OCI-LY1 (cell line): ENCODE data around the gene SYDE2.

Experiments
- H2AFZ ChIP-seq: fragments of 200-600 bp; sonication (generic), shearing (Covaris generic); 2 replicates; pipeline ENCODE4 v1.6.0; 2014; ENCODE audit warnings: antibody characterized with exemption, mild to moderate bottlenecking, low read length
- H3F3A ChIP-seq: fragments of 200-600 bp; sonication (generic), shearing (Covaris generic); 2 replicates; pipeline ENCODE4 v1.6.0; 2014; ENCODE audit warnings: mild to moderate bottlenecking, antibody characterized with exemption, low read length, moderate library complexity; ENCODE audit not compliant: insufficient read depth
- H3K27ac ChIP-seq: fragments of 200-600 bp; sonication (generic); 2 replicates; pipeline ENCODE4 v1.5.1; 2014; ENCODE audit warnings: low read length, mixed run types, mild to moderate bottlenecking, low read depth; ENCODE audit not compliant: poor library complexity, severe bottlenecking
- H3K27me3 ChIP-seq: fragments of 200-600 bp; sonication (generic); 2 replicates; pipeline ENCODE4 v1.6.0; 2014; ENCODE audit warnings: antibody characterized with exemption, mild to moderate bottlenecking, low read length, moderate library complexity; ENCODE audit not compliant: insufficient read depth
- H3K36me3 ChIP-seq: fragments of 200-600 bp; sonication (generic); 2 replicates; pipeline ENCODE4 v1.6.1; 2014; ENCODE audit warnings: mild to moderate bottlenecking, antibody characterized with exemption, low read length, moderate library complexity, mixed read lengths; ENCODE audit not compliant: insufficient read depth
- H3K4me1 ChIP-seq: fragments of 200-600 bp; sonication (generic); 2 replicates; pipeline ENCODE4 v1.5.1; 2014; ENCODE audit warnings: mild to moderate bottlenecking, low read length, moderate library complexity; ENCODE audit not compliant: insufficient read depth, severe bottlenecking
- H3K4me2 ChIP-seq: fragments of 200-600 bp; sonication (generic), shearing (Covaris generic); 2 replicates; pipeline ENCODE4 v1.6.1; 2014; ENCODE audit warnings: low read length
- H3K4me3 ChIP-seq: fragments of 200-600 bp; sonication (generic); 2 replicates; pipeline ENCODE4 v1.5.1; 2014; ENCODE audit warnings: low read length, low read depth, mild to moderate bottlenecking, mixed read lengths; ENCODE audit not compliant: poor library complexity, severe bottlenecking
- H3K79me2 ChIP-seq: fragments of 200-600 bp; shearing (Covaris generic); 2 replicates; pipeline ENCODE4 v1.6.1; 2016; ENCODE audit warnings: mixed run types, low read length, mixed read lengths; ENCODE audit not compliant: insufficient read depth
- H3K9ac ChIP-seq: fragments of 200-600 bp; sonication (generic), shearing (Covaris generic); 2 replicates; pipeline ENCODE4 v1.6.1; 2014; ENCODE audit warnings: mild to moderate bottlenecking, low read length, mixed read lengths
- H3K9me2 ChIP-seq: fragments of 200-600 bp; sonication (generic), shearing (Covaris generic); 2 replicates; pipeline ENCODE4 v1.6.1; 2014; ENCODE audit warnings: low read depth, mild to moderate bottlenecking, low read length, mixed read lengths
- H3K9me3 ChIP-seq: fragments of 200-600 bp; shearing (Covaris generic); 2 replicates; pipeline ENCODE4 v1.6.1; 2014; ENCODE audit warnings: low read length, mixed read lengths
- H4K20me1 ChIP-seq: fragments of 200-600 bp; sonication (generic), shearing (Covaris generic); 2 replicates; pipeline ENCODE4 v1.6.0; 2016; ENCODE audit warnings: mild to moderate bottlenecking, low read length; ENCODE audit not compliant: insufficient read depth
- EZH2 ChIP-seq: fragments of 200-600 bp; sonication (generic), shearing (Covaris generic); IDR thresholded peaks from 2 replicates; pipeline ENCODE4 v1.8.0; 2017; ENCODE audit warnings: borderline replicate concordance, mixed run types, mild to moderate bottlenecking, antibody characterized with exemption, low read length, moderate library complexity, mixed read lengths
- TF ChIP-seq, protein P1 (sequence below): fragments of 200-600 bp; sonication (generic), shearing (Covaris generic); IDR thresholded peaks from 2 replicates; pipeline ENCODE4 v1.5.1; 2017; ENCODE audit warnings: mild to moderate bottlenecking, antibody characterized with exemption, low read length, moderate library complexity, mixed read lengths

Gene SYDE2

GRCh38 chr1:85220756-85221201, 20.0 kb upstream of the SYDE2 start:
- Histone ChIP-seq H3K9me3 (no peaks in the 10 kb centered on the region), H3K79me2 (no peaks in the 10 kb centered on the region), H3K9me2 (no peaks in the 10 kb centered on the region), H3K9ac (no peak overlapping the region), H3K27ac (no peak overlapping the region), H2AFZ (no peak overlapping the region), H3K4me2 (no peak overlapping the region), H3K36me3 (no peaks in the 10 kb centered on the region), H3K4me3 (no peak overlapping the region), H3K27me3 (no peaks in the 10 kb centered on the region), H4K20me1 (no peaks in the 10 kb centered on the region), H3K4me1 (no peaks in the 10 kb centered on the region), H3F3A (no peaks in the 10 kb centered on the region)
- TF ChIP-seq EZH2, result no peak
- TF ChIP-seq, protein P1, sequence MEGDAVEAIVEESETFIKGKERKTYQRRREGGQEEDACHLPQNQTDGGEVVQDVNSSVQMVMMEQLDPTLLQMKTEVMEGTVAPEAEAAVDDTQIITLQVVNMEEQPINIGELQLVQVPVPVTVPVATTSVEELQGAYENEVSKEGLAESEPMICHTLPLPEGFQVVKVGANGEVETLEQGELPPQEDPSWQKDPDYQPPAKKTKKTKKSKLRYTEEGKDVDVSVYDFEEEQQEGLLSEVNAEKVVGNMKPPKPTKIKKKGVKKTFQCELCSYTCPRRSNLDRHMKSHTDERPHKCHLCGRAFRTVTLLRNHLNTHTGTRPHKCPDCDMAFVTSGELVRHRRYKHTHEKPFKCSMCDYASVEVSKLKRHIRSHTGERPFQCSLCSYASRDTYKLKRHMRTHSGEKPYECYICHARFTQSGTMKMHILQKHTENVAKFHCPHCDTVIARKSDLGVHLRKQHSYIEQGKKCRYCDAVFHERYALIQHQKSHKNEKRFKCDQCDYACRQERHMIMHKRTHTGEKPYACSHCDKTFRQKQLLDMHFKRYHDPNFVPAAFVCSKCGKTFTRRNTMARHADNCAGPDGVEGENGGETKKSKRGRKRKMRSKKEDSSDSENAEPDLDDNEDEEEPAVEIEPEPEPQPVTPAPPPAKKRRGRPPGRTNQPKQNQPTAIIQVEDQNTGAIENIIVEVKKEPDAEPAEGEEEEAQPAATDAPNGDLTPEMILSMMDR, result no peak

- no peak for TF ChIP-seq EZH2
- TF ChIP-seq, protein P1, result no peak
- Histone ChIP-seq H3K9ac (no peak overlapping the region), H3K36me3 (no peaks in the 10 kb centered on the region), H2AFZ (no peak overlapping the region), H3K4me2 (no peak overlapping the region), H3F3A (no peaks in the 10 kb centered on the region), H4K20me1 (no peaks in the 10 kb centered on the region), H3K4me3 (no peak overlapping the region), H3K9me2 (no peaks in the 10 kb centered on the region), H3K27ac (no peak overlapping the region), H3K79me2 (no peaks in the 10 kb centered on the region), H3K4me1 (no peaks in the 10 kb centered on the region), H3K27me3 (no peaks in the 10 kb centered on the region), H3K9me3 (no peaks in the 10 kb centered on the region)
These were observed 19.2 kb upstream of the SYDE2 start for GRCh38 chr1:85219853-85220610.

DNA sequence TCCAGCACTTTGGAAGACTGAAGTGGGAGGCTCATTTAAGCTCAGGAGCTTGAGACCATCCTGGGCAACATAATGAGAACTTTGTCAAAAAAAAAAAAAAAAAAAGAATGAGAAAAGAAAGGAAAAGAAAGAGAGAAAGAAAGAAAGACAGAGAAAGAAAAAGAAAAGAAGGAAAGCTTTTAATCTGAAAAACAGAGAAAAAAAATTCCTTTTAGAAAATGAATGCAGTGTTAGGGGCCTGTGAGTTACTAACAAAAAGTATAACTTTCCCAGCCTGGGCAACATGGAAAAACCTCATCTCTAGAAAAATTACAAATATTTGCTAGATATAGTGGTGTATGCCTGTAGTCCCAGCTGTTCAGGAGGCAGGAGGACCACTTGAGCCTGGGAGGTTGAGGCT, 15.9 kb upstream of the SYDE2 start:
- Histone ChIP-seq H3K9me3 (no peaks in the 10 kb centered on the region), H3K9ac (no peak overlapping the region), H3K4me2 (no peak overlapping the region), H3K36me3 (no peaks in the 10 kb centered on the region), H4K20me1 (no peaks in the 10 kb centered on the region), H3K27ac (no peak overlapping the region), H2AFZ (no peak overlapping the region), H3K4me1 (no peaks in the 10 kb centered on the region), H3K27me3 (no peaks in the 10 kb centered on the region), H3K9me2 (no peaks in the 10 kb centered on the region), H3K79me2 (no peaks in the 10 kb centered on the region), H3F3A (no peaks in the 10 kb centered on the region), H3K4me3 (no peak overlapping the region)
- TF ChIP-seq, protein P1, result no peak
- TF ChIP-seq EZH2, result no peak
